GM21825 (cell line): ENCODE measurements around the gene A2M.

Experiments used
- ATAC-seq: cut with Tn5 transposase; IDR thresholded peaks from one replicate; pipeline ENCODE4 v1.9.1; 2021; ENCODE audit warnings: mild to moderate bottlenecking, moderate library complexity; ENCODE audit not compliant: unreplicated experiment

The A2M gene

GRCh38 chr12:9040484-9041186 is 75.1 kb downstream of the A2M start:
- ATAC-seq: no peak

GRCh38 chr12:9039397-9039977 is 76.2 kb downstream of the A2M start:
- ATAC-seq: no peak

- ATAC-seq: no peak
Measured at GRCh38 chr12:9037431-9037830, 78.3 kb downstream of the A2M start.

GRCh38 chr12:9036227-9036626 is 79.5 kb downstream of the A2M start:
- ATAC-seq: no peak

- no peak for ATAC-seq
Measured at GRCh38 chr12:9034095-9034494, 81.6 kb downstream of the A2M start.

GRCh38 chr12:9033265-9033887 is 82.3 kb downstream of the A2M start:
- no peak for ATAC-seq

- ATAC-seq: no peak
Measured at GRCh38 chr12:9032202-9032964, 83.3 kb downstream of the A2M start.

GRCh38 chr12:9030776-9031175 is 84.9 kb downstream of the A2M start:
- no peak for ATAC-seq

- ATAC-seq: no peak
Measured at GRCh38 chr12:9027161-9028059, 88.3 kb downstream of the A2M start.

- ATAC-seq: no peak
Measured at GRCh38 chr12:9024512-9024911, 91.2 kb downstream of the A2M start.

- ATAC-seq: no peak
Measured at GRCh38 chr12:9022592-9022991, 93.1 kb downstream of the A2M start.
